22Rv1 (cell line): ENCODE results near the gene ZSWIM7.

ENCODE experiments used
- CTCF ChIP-seq: fragments of 450-650 bp; IDR thresholded peaks from 2 replicates; pipeline ENCODE4 v1.5.1; 2017; ENCODE audit warnings: mild to moderate bottlenecking
- ZFX ChIP-seq: fragments of 450-650 bp; IDR thresholded peaks from 2 replicates; pipeline ENCODE4 v1.6.1; 2017; ENCODE audit warnings: antibody characterized with exemption, borderline replicate concordance

- TF ChIP-seq CTCF, result no peak
- TF ChIP-seq ZFX, result no peak
Measured at GRCh38 chr17:15971882-15972281, 27.6 kb downstream of the ZSWIM7 start.
